Endothelial cell of umbilical vein (primary cell): Measurements from ENCODE around the gene CNTD1. TPM values are rescaled to one million over a fixed set of nuclear protein-coding genes. Genes with fewer than 3 reads are reported as not detected.

Experiments used
- BruUV-seq: library from RNA; stranded (reverse); fragments of 400-500 nt; replicated peaks from 2 replicates; lab custom pipeline; 2021; lab: Mats Ljungman, UMichigan
- CTCF ChIA-PET: fragments of 300-600, 350-600 bp; sonication (Branson Sonifier 250); formaldehyde crosslinking; loops from one replicate; lab custom pipeline; 2021; ENCODE audit warnings: antibody characterized with exemption, inconsistent platforms; lab: Charles Lee
- POLR2A ChIA-PET: fragments of 300-600, 350-600 bp; sonication (Branson Sonifier 250); formaldehyde crosslinking; loops from one replicate; lab custom pipeline; 2021; ENCODE audit warnings: antibody characterized with exemption, inconsistent platforms; lab: Charles Lee
- DNase-seq: peaks from one replicate; pipeline ENCODE4 v3.0.0-alpha.2; 2011; ENCODE audit warnings: low read depth, low spot score
- FAIRE-seq: peaks from 2 replicates; lab custom pipeline; 2011; peaks lifted over from hg19 to GRCh38; lab: Jason Lieb, UNC
- H2AFZ ChIP-seq: 2 replicates; pipeline ENCODE4 v1.6.0; 2012; ENCODE audit warnings: low read depth, low read length, control low read depth, inconsistent platforms
- H3K27ac ChIP-seq: 2 replicates; pipeline ENCODE4 v1.5.1; 2011; ENCODE audit warnings: low read depth, mild to moderate bottlenecking, control low read depth, low read length, moderate library complexity; ENCODE audit not compliant: insufficient read depth
- H3K27me3 ChIP-seq, 2 experiments: 2 replicates each; pipeline versions ENCODE4 v1.6.0 to v1.6.1; 2011; ENCODE audit warnings: low read length in 2 of 2, mixed read lengths in 1 of 2; ENCODE audit not compliant: control insufficient read depth in 2 of 2, insufficient read depth in 2 of 2
- H3K36me3 ChIP-seq, 2 experiments: 2 replicates in 1 of 2; 3 replicates in 1 of 2; pipeline ENCODE4 v1.5.1; 2011; ENCODE audit warnings: low read length in 2 of 2, mild to moderate bottlenecking in 1 of 2, moderate library complexity in 1 of 2; ENCODE audit not compliant: control insufficient read depth in 2 of 2, insufficient read depth in 2 of 2; ENCODE audit errors: extremely low read depth in 1 of 2
- H3K4me1 ChIP-seq: 3 replicates; pipeline ENCODE4 v1.5.1; 2011; ENCODE audit warnings: mild to moderate bottlenecking, low read length; ENCODE audit not compliant: control insufficient read depth, insufficient read depth; ENCODE audit errors: extremely low read depth
- H3K4me2 ChIP-seq: 2 replicates; pipeline ENCODE4 v1.6.1; 2011; ENCODE audit warnings: low read length, control low read depth, mixed read lengths; ENCODE audit not compliant: insufficient read depth
- H3K4me3 ChIP-seq, 3 experiments: fragments of 200-600 bp in 1 of 3; sonication (generic), shearing (Covaris generic) in 1 of 3; replicated peaks in 1 of 3; 2 replicates each; pipeline ENCODE4 v1.5.1; 2011 to 2016; ENCODE audit warnings: control low read depth in 3 of 3, low read length in 3 of 3, mild to moderate bottlenecking in 2 of 3, inconsistent platforms in 1 of 3, low read depth in 1 of 3, moderate library complexity in 1 of 3; ENCODE audit not compliant: insufficient read depth in 1 of 3
- H3K79me2 ChIP-seq: 2 replicates; pipeline ENCODE4 v1.6.0; 2012; ENCODE audit warnings: low read length, inconsistent platforms; ENCODE audit not compliant: control insufficient read depth, insufficient read depth
- H3K9ac ChIP-seq: replicated peaks from 2 replicates; pipeline ENCODE3; 2011; ENCODE audit warnings: low read length, control low read depth; ENCODE audit not compliant: insufficient read depth; ENCODE audit errors: extremely low read depth
- H3K9me1 ChIP-seq: replicated peaks from 3 replicates; pipeline ENCODE4 v1.6.0; 2011; ENCODE audit warnings: mild to moderate bottlenecking, low read length; ENCODE audit not compliant: control insufficient read depth, insufficient read depth; ENCODE audit errors: extremely low read depth
- H3K9me3 ChIP-seq: replicated peaks from 2 replicates; pipeline ENCODE4 v1.5.1; 2012; ENCODE audit warnings: low read length, inconsistent platforms; ENCODE audit not compliant: control insufficient read depth, insufficient read depth
- H4K20me1 ChIP-seq: replicated peaks from 2 replicates; pipeline ENCODE3; 2011; ENCODE audit warnings: mild to moderate bottlenecking, low read length; ENCODE audit not compliant: control insufficient read depth, insufficient read depth; ENCODE audit errors: extremely low read depth
- EZH2 ChIP-seq: IDR thresholded peaks from 2 replicates; pipeline ENCODE4 v1.6.1; 2012; ENCODE audit warnings: borderline replicate concordance, low read depth, mild to moderate bottlenecking, moderate library complexity, low read length, inconsistent platforms; ENCODE audit not compliant: severe bottlenecking
- FOS ChIP-seq: IDR thresholded peaks from 2 replicates; pipeline ENCODE4 v1.6.1; 2011; ENCODE audit warnings: mild to moderate bottlenecking, low read length, moderate library complexity, borderline replicate concordance; ENCODE audit not compliant: insufficient read depth
- GATA2 ChIP-seq: IDR thresholded peaks from 2 replicates; pipeline ENCODE4 v1.7.0; 2011; ENCODE audit warnings: low read depth, mild to moderate bottlenecking, moderate library complexity, mixed read lengths, low read length; ENCODE audit not compliant: insufficient read length, insufficient read depth
- JUN ChIP-seq: IDR thresholded peaks from 2 replicates; pipeline ENCODE4 v1.6.1; 2011; ENCODE audit warnings: borderline replicate concordance, low read depth; ENCODE audit not compliant: insufficient read length, insufficient read depth
- MAX ChIP-seq: IDR thresholded peaks from 2 replicates; pipeline ENCODE4 v1.6.1; 2011; ENCODE audit not compliant: insufficient read depth, insufficient read length
- MYC ChIP-seq: IDR thresholded peaks from one replicate; pipeline ENCODE4 v1.6.1; 2011; ENCODE audit warnings: mild to moderate bottlenecking, low read depth, low read length
- POLR2A ChIP-seq: IDR thresholded peaks from 2 replicates; pipeline ENCODE4 v1.6.1; 2012; ENCODE audit warnings: low read depth, mild to moderate bottlenecking, control low read depth, low read length
- POLR2AphosphoS5 ChIP-seq: IDR thresholded peaks from 2 replicates; pipeline ENCODE4 v1.6.1; 2012; ENCODE audit warnings: low read depth, mild to moderate bottlenecking, control low read depth, low read length, moderate library complexity; ENCODE audit not compliant: insufficient read depth
- dilution Hi-C: fragments of 300-500 bp; cut with MboI; formaldehyde crosslinking; loops from one replicate; pipeline ENCODE4 v1.15.0; 2019; ENCODE audit warnings: low sequenced_read_pairs; ENCODE audit not compliant: extremely low pct_ligation_motif_present
- intact Hi-C: fragments of 100-400 bp; cut with micrococcal nuclease; formaldehyde crosslinking; loops from one replicate; pipeline ENCODE4 v1.10.0; 2022
- polyA plus RNA-seq, 4 experiments: library from polyadenylated mRNA; depleted of rRNA in 3 of 4; stranded (reverse) in 3 of 4; unstranded in 1 of 4; fragments of >200 nt; gene quantifications; 2 replicates each; pipeline versions ENCODE4 v1.2.1 to v1.2.3, GENCODE V29; 2011 to 2012; ENCODE audit warnings: missing spikeins in 1 of 4
- total RNA-seq: library from RNA; stranded (reverse); gene quantifications from 2 replicates; pipeline ENCODE4 v1.2.3, GENCODE V29; 2021
- TF ChIP-seq, protein P1 (sequence below), 2 donors: IDR thresholded peaks; 1 replicate in 1 of 2; 2 replicates in 1 of 2; pipeline ENCODE4 v1.5.1; 2011; ENCODE audit warnings: low read length in 2 of 2, mild to moderate bottlenecking in 2 of 2, moderate library complexity in 2 of 2, control low read depth in 1 of 2, inconsistent platforms in 1 of 2, low read depth in 1 of 2; ENCODE audit not compliant: insufficient read depth in 1 of 2; ENCODE audit errors: extremely low read depth in 1 of 2

CNTD1 gene
- total and polyA plus RNA-seq, 2 donors (not counting 3 experiments of a cell fraction or from before 2014, with no cell fraction given): not detected

DNA sequence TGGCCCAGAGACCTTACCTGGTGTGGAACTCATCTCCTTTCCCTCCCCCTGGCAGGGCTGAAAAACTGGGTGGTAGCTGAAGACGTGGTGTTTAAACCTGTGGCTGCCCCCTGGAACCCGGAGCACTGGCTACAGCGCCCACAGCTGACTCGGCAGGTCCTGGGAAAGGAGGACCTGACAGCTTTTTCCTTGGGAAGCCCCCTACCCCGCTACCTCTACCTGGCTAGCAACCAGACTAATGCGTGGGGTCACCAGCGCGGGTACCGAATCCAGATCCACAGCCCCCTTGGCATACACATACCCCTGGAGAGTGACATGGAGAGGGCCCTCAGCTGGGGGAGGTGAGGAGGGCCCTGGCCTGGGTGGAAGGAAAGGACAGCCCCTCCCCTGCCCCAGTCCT, 50.4 kb downstream of the CNTD1 start:
- Histone ChIP-seq H3K36me3 (peaks cover 6 to 19% of the 10 kb centered on the region in 2 experiments), H4K20me1 (no peaks in the 10 kb centered on the region), H3K79me2 (no peaks in the 10 kb centered on the region), H3K9me1 (no peaks in the 10 kb centered on the region), H3K9ac (no peak overlapping the region), H3K4me1 (no peaks in the 10 kb centered on the region), H2AFZ (no peak overlapping the region), H3K27ac (no peak overlapping the region), H3K4me2 (no peak overlapping the region), H3K9me3 (no peaks in the 10 kb centered on the region), H3K4me3 (no peak overlapping the region), H3K27me3 (peaks cover 0 to 3% of the 10 kb centered on the region in 2 experiments)
- no TSS peak for BruUV-seq
- no peak for DNase-seq
- intact Hi-C loops: no loop called here
- dilution Hi-C loops: no loop called here
- CTCF ChIA-PET: interaction anchor here (1.0 to 8.9 kb wide), 3 partner anchors 18 to 87 kb away, joined by 3 to 132 read pairs (median 122); no protein-coding TSS in a partner anchor
- POLR2A ChIA-PET: no interaction called here
- FAIRE-seq: no peak
- no peak for TF ChIP-seq FOS
- no peak for TF ChIP-seq JUN
- TF ChIP-seq POLR2AphosphoS5: no peak
- no peak for TF ChIP-seq MYC
- no peak for TF ChIP-seq EZH2
- TF ChIP-seq MAX: no peak
- TF ChIP-seq GATA2: no peak
- no peak for TF ChIP-seq POLR2A
- TF ChIP-seq, protein P1, sequence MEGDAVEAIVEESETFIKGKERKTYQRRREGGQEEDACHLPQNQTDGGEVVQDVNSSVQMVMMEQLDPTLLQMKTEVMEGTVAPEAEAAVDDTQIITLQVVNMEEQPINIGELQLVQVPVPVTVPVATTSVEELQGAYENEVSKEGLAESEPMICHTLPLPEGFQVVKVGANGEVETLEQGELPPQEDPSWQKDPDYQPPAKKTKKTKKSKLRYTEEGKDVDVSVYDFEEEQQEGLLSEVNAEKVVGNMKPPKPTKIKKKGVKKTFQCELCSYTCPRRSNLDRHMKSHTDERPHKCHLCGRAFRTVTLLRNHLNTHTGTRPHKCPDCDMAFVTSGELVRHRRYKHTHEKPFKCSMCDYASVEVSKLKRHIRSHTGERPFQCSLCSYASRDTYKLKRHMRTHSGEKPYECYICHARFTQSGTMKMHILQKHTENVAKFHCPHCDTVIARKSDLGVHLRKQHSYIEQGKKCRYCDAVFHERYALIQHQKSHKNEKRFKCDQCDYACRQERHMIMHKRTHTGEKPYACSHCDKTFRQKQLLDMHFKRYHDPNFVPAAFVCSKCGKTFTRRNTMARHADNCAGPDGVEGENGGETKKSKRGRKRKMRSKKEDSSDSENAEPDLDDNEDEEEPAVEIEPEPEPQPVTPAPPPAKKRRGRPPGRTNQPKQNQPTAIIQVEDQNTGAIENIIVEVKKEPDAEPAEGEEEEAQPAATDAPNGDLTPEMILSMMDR (IDR thresholded peaks at IDR 0.05; ENCODE audit: extremely low read depth in 1 of 2, insufficient read depth in 1 of 2, low read depth in 1 of 2, low read length in 2 of 2): no peak
